Mucosa of rectum (tissue), 2 donors: ENCODE measurements around the gene EPYC.

Experiments
- H3K27ac ChIP-seq, 2 donors: one replicate each; pipeline ENCODE4 v1.7.0; 2013; ENCODE audit warnings: inconsistent platforms in 2 of 2, low read depth in 2 of 2, low read length in 2 of 2
- H3K27me3 ChIP-seq, 2 donors: one replicate each; pipeline ENCODE4 v1.7.0; 2013; ENCODE audit warnings: low read length in 2 of 2; ENCODE audit not compliant: control insufficient read depth in 2 of 2, insufficient read depth in 2 of 2
- H3K36me3 ChIP-seq, 2 donors: one replicate each; pipeline ENCODE4 v1.7.0; 2013; ENCODE audit warnings: low read length in 2 of 2; ENCODE audit not compliant: control insufficient read depth in 2 of 2, insufficient read depth in 2 of 2
- H3K4me1 ChIP-seq, 2 donors: one replicate each; pipeline ENCODE4 v1.7.0; 2013; ENCODE audit warnings: low read length in 2 of 2, mild to moderate bottlenecking in 1 of 2; ENCODE audit not compliant: control insufficient read depth in 2 of 2, insufficient read depth in 2 of 2
- H3K4me3 ChIP-seq, 2 donors: one replicate each; pipeline ENCODE4 v1.7.0; 2013; ENCODE audit warnings: low read length in 2 of 2
- H3K9ac ChIP-seq, 2 donors: one replicate each; pipeline ENCODE4 v1.7.0; 2013; ENCODE audit warnings: low read length in 2 of 2, low read depth in 1 of 2, mild to moderate bottlenecking in 1 of 2
- H3K9me3 ChIP-seq, 2 donors: one replicate each; pipeline ENCODE4 v1.7.0; 2013; ENCODE audit warnings: low read length in 2 of 2; ENCODE audit not compliant: control insufficient read depth in 2 of 2
- donor health status: healthy.
- donor health status: Normal muscosa, but diverticular disease.

Gene EPYC

GRCh38 chr12:90961154-90961553 is 43.6 kb downstream of the EPYC start:
- Histone ChIP-seq H3K9ac (no peak overlapping the region), H3K27ac (no peak overlapping the region), H3K27me3 (no peaks in the 10 kb centered on the region), H3K9me3 (no peaks in the 10 kb centered on the region), H3K4me3 (no peak overlapping the region), H3K4me1 (no peaks in the 10 kb centered on the region), H3K36me3 (no peaks in the 10 kb centered on the region)

GRCh38 chr12:90959538-90960139 is 45.1 kb downstream of the EPYC start:
- H3K4me3 ChIP-seq = no peak overlapping the region
- no peak overlapping the region for H3K27ac ChIP-seq
- H3K4me1 ChIP-seq = no peaks in the 10 kb centered on the region
- H3K9me3 ChIP-seq = no peaks in the 10 kb centered on the region
- no peak overlapping the region for H3K9ac ChIP-seq
- H3K27me3 ChIP-seq = no peaks in the 10 kb centered on the region
- no peaks in the 10 kb centered on the region for H3K36me3 ChIP-seq

- Histone ChIP-seq H3K27me3 (no peaks in the 10 kb centered on the region), H3K9me3 (no peaks in the 10 kb centered on the region), H3K36me3 (no peaks in the 10 kb centered on the region), H3K9ac (no peak overlapping the region), H3K4me1 (no peaks in the 10 kb centered on the region), H3K4me3 (no peak overlapping the region), H3K27ac (no peak overlapping the region)
Measured at GRCh38 chr12:90959032-90959431, 45.7 kb downstream of the EPYC start.

- no peaks in the 10 kb centered on the region for H3K9me3 ChIP-seq
- H3K4me1 ChIP-seq = no peaks in the 10 kb centered on the region
Measured at GRCh38 chr12:90958347-90958746, 46.4 kb downstream of the EPYC start.

GRCh38 chr12:90954921-90955320 is 49.9 kb downstream of the EPYC start, which contains the start of gene CCER1:
TSS of gene CCER1 (minus strand) at chr12:90955176. CDS start at chr12:90954742, 434 bp downstream.
- Histone ChIP-seq H3K27me3 (no peaks in the 10 kb centered on the region), H3K9me3 (no peaks in the 10 kb centered on the region), H3K4me1 (no peaks in the 10 kb centered on the region), H3K4me3 (no peak within 1 kb of the TSS), H3K36me3 (no peaks in the 10 kb centered on the region), H3K27ac (no peak within 1 kb of the TSS), H3K9ac (no peak within 1 kb of the TSS)

More at GRCh38 chr12:90958347-90958746, 46.4 kb downstream of the EPYC start:
- Histone ChIP-seq H3K9ac (no peak overlapping the region), H3K27ac (no peak overlapping the region), H3K36me3 (no peaks in the 10 kb centered on the region), H3K27me3 (no peaks in the 10 kb centered on the region), H3K4me3 (no peak overlapping the region)

GRCh38 chr12:90954428-90954827 is 50.3 kb downstream of the EPYC start:
- H3K9ac ChIP-seq = no peak overlapping the region
- H3K36me3 ChIP-seq = no peaks in the 10 kb centered on the region
- H3K9me3 ChIP-seq = no peaks in the 10 kb centered on the region
- H3K4me3 ChIP-seq = no peak overlapping the region
- no peak overlapping the region for H3K27ac ChIP-seq
- H3K4me1 ChIP-seq = no peaks in the 10 kb centered on the region
- H3K27me3 ChIP-seq = no peaks in the 10 kb centered on the region

GRCh38 chr12:90953956-90954421 is 50.8 kb downstream of the EPYC start:
- Histone ChIP-seq H3K4me1 (no peaks in the 10 kb centered on the region), H3K9me3 (no peaks in the 10 kb centered on the region), H3K36me3 (no peaks in the 10 kb centered on the region), H3K9ac (no peak overlapping the region), H3K27ac (no peak overlapping the region), H3K27me3 (no peaks in the 10 kb centered on the region), H3K4me3 (no peak overlapping the region)

GRCh38 chr12:90951432-90952105 is 53.2 kb downstream of the EPYC start:
- no peak overlapping the region for H3K9ac ChIP-seq
- H3K27ac ChIP-seq = no peak overlapping the region
- no peaks in the 10 kb centered on the region for H3K27me3 ChIP-seq
- no peaks in the 10 kb centered on the region for H3K4me1 ChIP-seq
- no peaks in the 10 kb centered on the region for H3K9me3 ChIP-seq
- H3K36me3 ChIP-seq = no peaks in the 10 kb centered on the region
- no peak overlapping the region for H3K4me3 ChIP-seq

- Histone ChIP-seq H3K27me3 (no peaks in the 10 kb centered on the region), H3K9ac (no peak overlapping the region), H3K36me3 (no peaks in the 10 kb centered on the region), H3K4me3 (no peak overlapping the region), H3K9me3 (no peaks in the 10 kb centered on the region), H3K27ac (no peak overlapping the region), H3K4me1 (no peaks in the 10 kb centered on the region)
Measured at GRCh38 chr12:90947869-90948268, 56.9 kb downstream of the EPYC start.

GRCh38 chr12:90945070-90945649 is 59.6 kb downstream of the EPYC start:
- no peak overlapping the region for H3K9ac ChIP-seq
- no peaks in the 10 kb centered on the region for H3K36me3 ChIP-seq
- no peaks in the 10 kb centered on the region for H3K27me3 ChIP-seq
- no peaks in the 10 kb centered on the region for H3K4me1 ChIP-seq
- H3K27ac ChIP-seq = no peak overlapping the region
- no peak overlapping the region for H3K4me3 ChIP-seq
- H3K9me3 ChIP-seq = no peaks in the 10 kb centered on the region
